Endometrial microvascular endothelial cells (primary cell): ENCODE measurements around the gene SYT14. TPM values are rescaled to one million over a fixed set of nuclear protein-coding genes. Genes with fewer than 3 reads are reported as not detected.
"Not testable (repeated sequence)": the region's sequence is repeated elsewhere in the genome, so short reads cannot be mapped to it uniquely, and the experiment has no call there.

Source experiments
- in situ Hi-C: cut with HindIII; loops from 2 replicates; pipeline ENCODE4 v1.10.0; 2017; ENCODE audit warnings: low sequenced_read_pairs, low pct_unique_long_range_greater_than_20kb; ENCODE audit errors: inconsistent ontology term
- total RNA-seq: library from RNA; depleted of rRNA; stranded (reverse); fragments of >200 nt; gene quantifications from one replicate; pipeline ENCODE4 v1.2.3, GENCODE V29; 2015; ENCODE audit errors: inconsistent ontology term

The SYT14 gene
- total RNA-seq, 1 donor from 2014 or later = 1.1 TPM

- in situ Hi-C loops = no loop called here
Observed at GRCh38 chr1:210085359-210085758, 147.3 kb downstream of the SYT14 start.

DNA sequence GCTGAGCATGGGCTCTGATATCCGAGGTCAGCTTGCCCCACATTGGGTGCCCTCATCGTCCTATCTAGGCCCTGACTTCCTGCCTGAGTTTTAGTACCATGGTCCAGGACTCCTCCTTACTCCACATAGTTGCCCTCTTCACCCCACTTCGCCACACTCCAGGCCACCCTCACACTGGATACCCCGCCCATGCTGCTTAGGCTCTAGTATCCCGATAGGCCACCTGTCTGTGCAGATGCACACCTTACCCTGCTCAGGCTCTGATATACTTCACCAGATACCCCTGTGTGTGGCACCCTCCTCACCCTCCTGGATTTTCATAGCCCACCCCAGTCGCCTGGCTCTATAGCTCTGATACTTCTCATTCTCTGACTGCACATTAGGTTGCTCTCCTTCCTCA, 149.0 kb downstream of the SYT14 start:
- in situ Hi-C loops = no loop called here

DNA sequence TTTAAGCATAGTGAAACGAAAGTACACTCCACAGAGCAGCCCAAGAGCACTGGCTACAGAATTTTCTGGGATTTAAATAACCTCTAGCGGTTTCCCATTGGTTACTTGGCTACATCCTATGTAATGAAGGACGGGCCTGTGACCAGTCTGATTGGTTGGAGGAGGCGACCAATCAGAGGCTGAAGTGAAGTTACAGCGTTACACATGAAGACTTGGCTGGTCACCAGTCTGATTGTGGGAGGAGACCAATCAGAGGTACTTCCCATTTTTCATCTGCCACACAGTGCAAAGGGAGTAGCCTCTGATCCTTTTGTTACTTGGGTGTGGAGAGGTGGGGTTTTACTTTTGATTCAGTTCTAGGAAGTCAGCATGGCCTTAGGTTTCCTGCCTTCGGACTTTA, 151.8 kb downstream of the SYT14 start:
- in situ Hi-C loops = no loop called here

GRCh38 chr1:210092366-210092765, 154.3 kb downstream of the SYT14 start:
- in situ Hi-C loops = no loop called here

DNA sequence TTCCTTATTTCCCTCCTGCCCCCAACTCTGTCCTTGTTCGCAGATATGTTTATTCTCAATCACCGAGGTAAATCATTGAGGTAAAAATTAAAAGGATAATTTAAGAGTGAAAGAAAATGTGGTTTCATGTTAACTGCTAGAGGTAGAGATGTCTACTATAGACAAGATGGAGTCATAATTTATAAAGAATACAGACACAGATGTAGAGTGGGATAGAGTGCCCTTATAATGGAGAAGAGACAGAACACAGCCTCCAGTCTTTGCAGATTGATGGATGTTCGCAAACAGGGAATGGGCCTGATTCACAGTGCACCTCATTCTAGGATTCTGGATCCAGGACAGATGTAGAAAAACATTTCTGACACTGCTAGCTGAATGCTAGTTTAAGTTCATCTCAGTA, 155.4 kb downstream of the SYT14 start:
- in situ Hi-C loops = no loop called here

- in situ Hi-C loops = no loop called here
Observed at GRCh38 chr1:210098356-210098755, 160.3 kb downstream of the SYT14 start.

DNA sequence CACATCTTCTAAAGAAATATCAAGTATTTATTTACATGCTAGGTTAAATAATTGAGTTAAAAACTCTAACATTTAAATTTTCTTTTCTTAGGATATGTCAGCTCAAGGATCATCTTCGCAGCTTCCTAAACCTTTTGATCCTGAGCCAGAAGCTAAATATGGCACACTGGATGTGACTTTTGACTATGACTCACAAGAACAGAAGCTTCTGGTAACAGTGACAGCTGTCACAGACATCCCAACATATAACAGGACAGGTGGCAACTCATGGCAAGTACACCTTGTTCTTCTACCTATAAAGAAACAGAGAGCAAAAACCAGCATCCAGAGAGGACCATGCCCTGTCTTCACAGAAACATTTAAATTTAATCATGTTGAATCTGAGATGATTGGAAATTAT, 161.9 kb downstream of the SYT14 start:
- in situ Hi-C loops = no loop called here

GRCh38 chr1:210104103-210104502, 166.1 kb downstream of the SYT14 start:
- in situ Hi-C loops = no loop called here

DNA sequence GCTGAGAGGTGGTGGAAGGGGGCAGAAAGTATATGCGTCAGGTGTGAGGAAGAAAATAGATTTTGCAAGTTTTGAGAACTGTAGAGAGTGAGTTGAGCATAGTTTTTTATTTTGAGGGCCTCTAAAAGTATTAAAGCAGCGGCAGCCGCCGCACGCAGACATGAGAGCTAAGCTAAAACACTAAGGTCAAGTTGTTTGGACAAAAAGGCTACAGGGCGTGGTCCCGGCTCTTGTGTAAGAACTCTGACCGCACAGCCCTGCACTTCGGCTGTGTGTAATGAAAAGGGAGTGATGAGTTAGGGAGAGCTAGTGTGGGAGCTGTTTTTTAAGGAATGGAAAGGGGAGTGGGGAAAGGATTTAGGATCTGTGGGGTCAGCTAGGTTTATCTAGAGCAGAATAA, 174.9 kb downstream of the SYT14 start:
- in situ Hi-C loops = not testable (repeated sequence)

DNA sequence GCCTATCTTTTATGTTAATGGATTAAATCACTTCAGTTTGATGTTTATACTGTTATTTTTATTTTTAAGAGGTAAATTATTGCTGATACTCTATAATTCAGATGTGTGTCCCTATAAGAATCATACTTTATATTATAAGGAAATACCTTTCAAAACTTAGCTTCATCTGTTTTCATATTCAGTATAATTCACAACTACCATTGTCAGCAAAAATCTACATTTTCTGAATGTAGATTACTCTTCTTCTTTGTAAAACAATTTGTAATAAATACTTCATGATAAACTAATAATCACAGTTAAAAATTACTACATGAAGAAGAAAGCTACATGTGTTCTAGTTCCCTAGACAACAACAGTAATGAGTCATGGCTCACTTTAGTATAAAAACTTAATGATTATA, 179.2 kb downstream of the SYT14 start:
- in situ Hi-C loops = no loop called here

DNA sequence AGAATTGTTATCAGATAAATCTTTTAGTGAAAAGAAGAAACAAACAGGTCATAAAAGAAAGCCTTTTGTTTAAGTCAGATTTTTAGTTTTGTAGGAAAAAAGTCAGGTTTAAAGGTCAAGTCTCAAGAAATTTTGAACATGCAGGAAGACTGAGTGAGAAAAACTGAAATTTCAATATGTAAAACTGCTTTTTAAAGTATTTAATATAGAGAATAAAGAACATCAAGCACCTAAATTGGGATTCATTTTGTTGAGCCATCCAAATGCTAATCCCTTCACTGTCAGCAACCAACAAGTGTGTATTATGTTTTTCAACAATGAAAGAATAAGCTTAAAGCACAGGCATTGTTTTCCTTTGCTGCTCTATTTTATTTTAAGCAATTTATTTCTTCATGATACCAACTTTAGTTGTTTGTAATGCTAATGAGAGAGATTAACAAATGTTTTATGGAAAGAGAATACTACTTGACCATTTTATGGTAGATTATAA, 179.7 kb downstream of the SYT14 start:
- in situ Hi-C loops = no loop called here

DNA sequence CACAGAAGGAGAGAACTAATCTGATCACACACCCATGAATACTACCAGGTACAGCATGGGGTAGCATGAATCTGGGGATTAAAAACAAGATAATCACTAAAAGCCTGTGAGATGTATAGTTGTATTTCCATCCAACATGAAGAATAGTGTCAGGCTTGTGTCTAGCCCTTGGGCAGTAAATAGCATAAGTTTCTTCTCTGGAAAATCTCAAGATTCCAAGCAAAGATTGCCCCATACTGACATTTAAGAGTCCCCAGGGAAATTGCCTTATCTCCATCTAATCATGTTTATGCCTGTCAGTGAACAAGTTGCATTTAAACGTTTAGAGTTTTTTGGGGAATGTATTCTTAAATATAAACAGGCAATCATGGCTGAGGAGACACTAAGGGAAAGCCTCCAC, 185.4 kb downstream of the SYT14 start:
- in situ Hi-C loops = no loop called here

DNA sequence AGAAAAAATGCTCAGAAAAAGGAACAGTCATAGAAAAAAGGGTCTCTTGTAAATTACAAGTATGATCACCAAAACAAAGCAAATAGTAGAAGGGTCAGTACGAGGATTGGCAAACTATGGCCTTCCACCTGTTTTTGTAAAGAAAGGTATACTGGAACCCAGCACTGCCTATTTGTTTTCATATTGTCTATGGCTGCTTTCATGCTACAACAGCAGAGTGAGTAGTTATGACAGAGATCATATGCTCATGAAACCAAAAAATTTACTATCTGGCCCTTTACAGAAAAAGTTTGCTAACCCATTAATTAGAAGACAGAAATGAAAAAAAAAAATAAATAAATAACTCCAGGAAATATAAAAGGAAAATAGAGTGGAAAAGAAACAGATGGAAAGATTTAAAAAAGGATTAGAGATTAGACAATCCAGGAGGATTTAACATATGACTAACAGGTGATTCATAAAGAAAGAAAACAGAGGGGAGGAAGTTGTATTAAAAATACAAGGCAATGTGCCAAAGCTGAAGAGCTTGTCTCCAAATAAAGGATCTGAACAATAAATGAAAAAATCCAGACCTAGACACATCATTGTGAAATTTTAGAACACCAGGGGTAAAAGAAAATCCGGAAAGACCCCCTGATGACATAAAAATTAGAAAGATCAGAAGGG, 186.0 kb downstream of the SYT14 start:
- in situ Hi-C loops = no loop called here

GRCh38 chr1:210124736-210125135, 186.7 kb downstream of the SYT14 start:
- in situ Hi-C loops = no loop called here

DNA sequence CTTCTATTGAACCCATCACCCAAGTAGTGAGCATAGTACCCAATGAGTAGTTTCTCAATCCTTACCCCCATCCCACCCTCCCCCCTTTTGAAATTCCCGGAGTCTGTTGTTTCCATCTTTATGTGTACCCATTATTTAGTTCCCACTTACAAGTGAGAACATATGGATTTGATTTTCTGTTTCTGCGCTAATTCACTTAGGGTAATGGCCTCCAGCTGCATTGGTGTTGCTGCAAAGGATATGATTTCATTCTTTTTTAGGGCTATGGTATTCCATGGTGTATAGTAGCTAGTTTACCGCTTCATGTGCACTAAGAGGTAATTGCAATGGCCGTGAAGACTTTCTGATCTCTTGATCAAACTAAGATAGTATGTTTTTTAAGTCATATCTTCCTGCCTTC, 187.1 kb downstream of the SYT14 start:
- in situ Hi-C loops = no loop called here

DNA sequence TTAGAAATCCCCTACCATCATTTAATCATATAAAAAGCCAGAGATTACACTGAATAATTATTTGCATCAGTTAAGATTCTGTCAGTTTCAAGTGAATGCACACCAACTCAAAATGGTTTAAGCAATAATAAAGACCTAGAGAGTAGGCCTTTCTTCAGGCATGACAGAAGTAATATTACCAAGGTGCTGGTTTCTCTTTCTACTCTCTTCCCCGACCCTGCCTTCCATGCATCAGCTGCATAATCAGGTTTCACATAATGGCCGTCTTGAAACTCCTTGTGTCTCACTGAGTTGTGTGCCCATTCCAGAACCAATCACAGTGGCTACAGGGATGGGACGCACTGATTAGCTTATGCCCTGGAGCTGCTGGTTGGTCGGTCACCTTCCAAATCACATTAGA, 191.1 kb downstream of the SYT14 start:
- in situ Hi-C loops = no loop called here

DNA sequence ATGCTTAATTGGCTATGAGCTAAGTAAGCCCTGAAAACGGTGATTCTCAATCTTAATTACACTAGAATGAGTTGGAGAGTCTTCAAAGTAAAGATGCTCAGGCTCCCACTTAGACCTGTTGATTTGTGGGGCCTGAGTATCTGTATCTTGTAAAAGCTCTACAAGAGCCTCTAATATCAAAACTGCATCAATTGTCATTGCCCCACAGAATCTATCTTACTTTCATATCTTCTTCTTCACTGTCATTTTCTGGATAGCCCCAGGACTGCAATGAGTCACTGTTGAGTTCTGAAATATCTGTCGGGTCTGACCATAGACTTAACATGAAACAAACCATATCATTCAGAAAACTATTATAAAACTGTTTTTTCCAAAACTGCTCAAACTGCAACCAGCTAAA, 191.7 kb downstream of the SYT14 start:
- in situ Hi-C loops = no loop called here

- in situ Hi-C loops = no loop called here
Observed at GRCh38 chr1:210132582-210132981, 194.6 kb downstream of the SYT14 start.

DNA sequence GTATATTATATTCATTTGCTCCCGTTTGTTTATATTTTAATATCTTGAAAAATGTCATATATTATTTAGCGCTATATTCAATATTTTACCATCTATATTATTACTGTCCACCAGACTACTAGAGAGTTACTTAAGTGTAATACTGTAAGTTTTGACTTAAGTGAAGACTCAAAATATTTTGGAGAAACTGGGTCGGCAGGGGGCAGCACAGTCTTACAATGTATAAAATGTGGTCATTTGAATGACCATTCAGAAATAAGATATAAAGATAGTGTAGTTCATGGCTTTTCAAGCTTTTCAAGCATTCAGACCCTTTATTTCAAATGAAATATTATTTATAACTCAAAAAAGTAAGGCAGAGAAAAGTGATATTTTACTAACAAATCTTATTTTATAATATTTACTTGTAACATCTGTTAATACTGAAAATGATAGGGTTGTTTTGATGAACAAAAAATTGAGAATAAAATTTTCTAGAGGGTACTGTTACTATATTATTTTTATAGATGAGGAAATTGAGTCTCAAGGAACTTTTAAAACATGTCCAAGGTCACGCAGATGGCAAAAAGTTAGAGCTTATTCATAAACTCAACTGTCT, 205.5 kb downstream of the SYT14 start:
- in situ Hi-C loops = no loop called here

GRCh38 chr1:210144736-210145135, 206.7 kb downstream of the SYT14 start:
- in situ Hi-C loops = no loop called here
